WI38 (cell line): ENCODE measurements around the gene NKD1.

Experiments
- H3K4me3 ChIP-seq: 2 replicates; pipeline ENCODE4 v1.5.1; 2011; ENCODE audit warnings: low read depth, mild to moderate bottlenecking, control low read depth, low read length
- CTCF ChIP-seq: IDR thresholded peaks from 2 replicates; pipeline ENCODE4 v1.5.1; 2012; ENCODE audit warnings: low read depth, mild to moderate bottlenecking, control low read depth, low read length

Gene NKD1

GRCh38 chr16:50548125-50548908, at the start of gene NKD1:
NKD1 (plus strand) TSS chr16:50548396; CDS start chr16:50548554, 158 bp downstream.
- no peak for TF ChIP-seq CTCF
- H3K4me3 ChIP-seq, result peak within 1 kb of the TSS; percentile 51

GRCh38 chr16:50498431-50499155, 49.6 kb upstream of the NKD1 start:
- TF ChIP-seq CTCF, result no peak
- H3K4me3 ChIP-seq, result no peak overlapping the region

GRCh38 chr16:50499254-50499653, 48.9 kb upstream of the NKD1 start:
- TF ChIP-seq CTCF, result no peak
- H3K4me3 ChIP-seq, result no peak overlapping the region

GRCh38 chr16:50500171-50500874, 47.9 kb upstream of the NKD1 start:
- H3K4me3 ChIP-seq, result no peak overlapping the region
- TF ChIP-seq CTCF, result no peak

- TF ChIP-seq CTCF, result no peak
These were observed 46.9 kb upstream of the NKD1 start for GRCh38 chr16:50501251-50501650.

GRCh38 chr16:50501986-50502615, 46.1 kb upstream of the NKD1 start:
- H3K4me3 ChIP-seq, result no peak overlapping the region
- no peak for TF ChIP-seq CTCF

More at GRCh38 chr16:50501251-50501650, 46.9 kb upstream of the NKD1 start:
- H3K4me3 ChIP-seq, result no peak overlapping the region
